GM19025 (cell line): Measurements from ENCODE around the gene TNFRSF18.
A peak's percentile ranks its signal among the peaks of the same experiment; 100 is the strongest.

Experiments
- ATAC-seq: cut with Tn5 transposase; IDR thresholded peaks from one replicate; pipeline ENCODE4 v1.9.1; 2021; ENCODE audit warnings: mild to moderate bottlenecking, low read depth, moderate library complexity; ENCODE audit not compliant: unreplicated experiment

The TNFRSF18 gene

DNA sequence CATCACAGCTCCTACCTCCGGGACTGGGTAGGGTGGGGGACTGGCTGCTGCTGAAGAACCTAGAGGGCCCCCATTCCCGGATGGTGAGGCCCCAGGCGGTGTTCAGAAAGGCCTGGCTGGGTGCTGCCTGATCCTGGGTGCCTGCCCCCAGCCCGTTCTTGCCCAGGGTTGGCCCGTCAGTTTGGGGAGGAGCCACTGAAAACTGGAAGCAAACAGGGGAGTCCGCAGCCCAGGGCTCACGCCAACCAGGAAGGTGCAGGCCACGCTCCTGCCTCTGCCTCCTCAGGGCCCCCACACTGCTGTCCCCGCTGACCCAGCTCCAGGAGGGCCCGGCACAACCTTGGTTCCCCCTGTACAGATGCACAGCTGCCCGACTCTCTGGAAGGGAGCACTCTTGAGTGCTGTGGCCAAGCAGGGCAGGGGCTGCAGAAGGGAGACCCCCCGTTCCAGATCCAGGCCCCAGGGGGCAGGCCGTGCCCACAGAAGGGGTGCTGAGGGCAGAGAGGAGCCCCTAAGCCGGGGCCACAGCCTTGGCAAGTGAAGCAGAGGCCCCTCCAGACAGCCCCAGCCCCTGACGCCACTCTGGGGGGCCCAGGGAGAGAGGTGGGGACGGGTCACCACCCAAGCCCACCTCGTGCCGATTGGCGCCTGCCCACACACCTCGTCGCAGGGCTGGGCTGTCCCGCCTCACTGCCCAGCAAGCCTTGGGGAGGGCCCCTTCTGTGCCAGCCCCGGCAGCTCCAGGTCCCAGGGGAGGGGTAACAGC, 34.6 kb upstream of the TNFRSF18 start:
- ATAC-seq = no peak

DNA sequence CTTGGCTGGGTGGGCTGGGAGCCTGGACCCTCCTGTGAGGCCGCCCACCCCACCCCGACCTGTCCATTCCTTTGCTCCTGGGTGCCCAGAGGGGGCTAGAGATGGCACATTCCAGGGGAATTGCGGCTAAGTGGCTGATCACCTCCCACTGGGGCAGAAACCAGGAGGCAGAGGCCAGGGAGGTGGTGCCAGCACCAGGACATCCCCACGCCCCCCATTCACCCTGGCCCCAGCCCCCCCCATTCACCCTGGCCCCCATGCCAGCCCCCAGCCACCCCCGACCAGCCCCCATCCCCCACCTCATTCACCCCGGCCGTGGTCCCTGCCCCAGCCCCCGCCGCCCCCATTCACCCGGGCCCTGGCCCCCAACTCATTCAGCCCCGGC, 33.9 kb upstream of the TNFRSF18 start:
- no peak for ATAC-seq

DNA sequence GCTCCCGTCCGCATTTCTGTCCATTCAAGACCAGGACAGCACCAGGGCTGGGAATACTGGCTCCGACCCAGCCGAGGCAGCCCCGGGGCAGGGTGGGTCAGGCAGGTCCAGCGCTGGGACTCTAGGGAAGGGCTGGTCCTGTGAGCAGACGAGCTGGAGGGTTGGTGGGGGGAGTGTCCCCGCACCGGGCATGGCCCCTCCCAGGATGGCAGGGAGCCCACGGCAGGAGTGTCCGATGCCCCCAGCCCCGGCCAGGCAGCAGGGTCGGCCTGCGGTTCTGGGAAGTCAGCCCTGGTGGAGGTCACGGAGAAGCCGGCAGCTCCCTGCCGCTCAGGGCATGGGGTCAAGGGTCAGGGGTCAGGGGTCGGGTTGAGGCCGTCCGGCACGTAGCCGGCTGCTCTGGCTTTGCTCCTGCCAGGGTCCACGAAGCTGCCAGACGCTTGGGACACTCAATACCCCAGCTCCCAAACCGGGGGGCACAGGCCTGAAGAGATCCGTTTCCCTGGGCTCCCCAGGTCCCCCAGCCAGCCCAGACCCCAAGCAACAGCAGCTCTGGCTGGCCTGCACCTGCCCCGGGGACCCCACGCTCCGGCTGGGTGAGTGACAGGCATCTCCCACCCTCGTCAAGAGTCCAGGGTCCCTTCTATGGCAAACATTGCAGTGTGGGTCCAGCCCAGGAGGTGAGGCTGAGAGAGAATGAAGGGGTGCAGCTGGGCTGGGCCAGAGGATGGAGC, 33.4 kb upstream of the TNFRSF18 start:
- no peak for ATAC-seq

DNA sequence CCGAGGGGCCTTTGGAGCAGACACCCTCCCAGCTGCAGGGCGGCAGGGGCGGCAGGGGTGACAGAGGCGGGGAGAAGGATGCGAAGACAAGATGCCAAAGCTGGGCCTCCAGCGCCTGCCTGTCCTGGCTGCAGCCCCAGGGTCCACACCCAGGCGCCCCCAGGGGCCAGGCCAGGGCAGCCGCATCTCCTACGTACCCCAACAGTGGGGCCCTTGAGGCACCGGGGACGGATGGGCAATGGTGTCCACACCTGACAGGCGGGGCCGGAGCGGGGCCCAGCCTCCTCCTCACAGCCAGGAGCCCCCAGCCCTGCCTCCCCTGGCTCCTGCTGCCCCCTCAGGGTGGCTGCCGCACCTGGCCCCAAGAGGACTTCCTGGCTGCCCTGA, 32.8 kb upstream of the TNFRSF18 start:
- ATAC-seq = no peak

DNA sequence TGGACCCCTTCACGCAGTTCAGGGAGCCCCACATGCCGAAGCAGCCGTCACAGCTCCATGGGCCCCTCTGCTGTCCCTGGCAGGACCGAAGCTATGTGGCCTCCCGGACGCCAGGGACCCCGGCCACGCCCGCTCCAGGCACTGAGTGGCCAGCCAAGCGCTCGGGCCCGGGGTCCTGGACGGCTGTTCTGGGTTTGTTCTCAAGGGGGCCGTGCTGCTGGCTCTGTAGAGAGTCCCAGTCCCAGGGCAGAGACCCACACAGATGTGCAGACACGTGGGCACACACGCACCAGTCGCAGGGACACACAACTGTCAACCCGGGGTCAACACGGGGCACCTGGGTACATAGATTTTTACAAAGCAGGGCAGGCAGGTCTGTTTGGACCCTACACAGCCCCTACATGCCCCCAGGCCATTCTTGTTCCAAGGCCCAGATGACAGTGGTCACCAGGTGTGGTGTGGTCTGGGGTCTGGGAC, 32.3 kb upstream of the TNFRSF18 start:
- ATAC-seq = no peak

DNA sequence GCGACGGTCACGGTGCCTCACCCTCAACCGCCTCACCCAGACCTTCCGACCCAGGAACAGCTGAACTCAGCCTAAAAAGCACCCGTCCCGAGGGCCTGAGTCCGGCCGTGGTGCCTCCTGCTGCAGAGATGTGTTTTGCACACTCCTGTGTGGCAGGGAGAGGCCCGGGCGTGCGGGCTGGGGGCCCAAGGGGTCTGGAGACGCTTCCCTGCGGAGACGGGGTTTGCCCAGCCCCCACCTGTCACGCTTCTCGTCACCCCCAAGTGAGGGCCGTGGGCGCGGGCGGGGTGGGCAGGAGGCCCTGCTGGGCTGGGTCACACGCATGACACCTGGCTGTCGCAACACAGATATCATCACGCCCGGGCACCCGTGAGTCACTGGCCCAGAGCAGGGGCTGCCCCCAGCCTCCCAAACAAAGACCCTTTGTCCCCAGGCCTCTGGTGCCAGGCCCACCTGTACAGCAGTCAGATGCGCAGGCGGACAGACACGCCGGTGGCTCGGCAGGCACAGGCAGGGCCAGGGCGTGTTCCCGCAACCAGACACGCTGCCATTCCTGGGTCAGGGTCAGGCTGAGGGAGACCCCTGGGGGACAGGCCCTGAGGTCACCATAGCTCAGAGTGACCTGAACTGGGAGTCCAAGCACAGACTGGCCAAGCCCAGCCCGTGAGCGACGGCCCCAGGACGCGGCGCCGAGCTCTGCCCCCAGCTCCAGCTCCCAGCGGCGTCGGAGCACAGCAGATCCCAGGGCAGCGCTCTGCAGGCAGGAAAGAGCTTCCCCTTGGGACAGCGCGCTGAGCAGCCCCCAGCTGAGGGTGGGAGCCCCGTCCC, 31.7 kb upstream of the TNFRSF18 start:
- no peak for ATAC-seq

DNA sequence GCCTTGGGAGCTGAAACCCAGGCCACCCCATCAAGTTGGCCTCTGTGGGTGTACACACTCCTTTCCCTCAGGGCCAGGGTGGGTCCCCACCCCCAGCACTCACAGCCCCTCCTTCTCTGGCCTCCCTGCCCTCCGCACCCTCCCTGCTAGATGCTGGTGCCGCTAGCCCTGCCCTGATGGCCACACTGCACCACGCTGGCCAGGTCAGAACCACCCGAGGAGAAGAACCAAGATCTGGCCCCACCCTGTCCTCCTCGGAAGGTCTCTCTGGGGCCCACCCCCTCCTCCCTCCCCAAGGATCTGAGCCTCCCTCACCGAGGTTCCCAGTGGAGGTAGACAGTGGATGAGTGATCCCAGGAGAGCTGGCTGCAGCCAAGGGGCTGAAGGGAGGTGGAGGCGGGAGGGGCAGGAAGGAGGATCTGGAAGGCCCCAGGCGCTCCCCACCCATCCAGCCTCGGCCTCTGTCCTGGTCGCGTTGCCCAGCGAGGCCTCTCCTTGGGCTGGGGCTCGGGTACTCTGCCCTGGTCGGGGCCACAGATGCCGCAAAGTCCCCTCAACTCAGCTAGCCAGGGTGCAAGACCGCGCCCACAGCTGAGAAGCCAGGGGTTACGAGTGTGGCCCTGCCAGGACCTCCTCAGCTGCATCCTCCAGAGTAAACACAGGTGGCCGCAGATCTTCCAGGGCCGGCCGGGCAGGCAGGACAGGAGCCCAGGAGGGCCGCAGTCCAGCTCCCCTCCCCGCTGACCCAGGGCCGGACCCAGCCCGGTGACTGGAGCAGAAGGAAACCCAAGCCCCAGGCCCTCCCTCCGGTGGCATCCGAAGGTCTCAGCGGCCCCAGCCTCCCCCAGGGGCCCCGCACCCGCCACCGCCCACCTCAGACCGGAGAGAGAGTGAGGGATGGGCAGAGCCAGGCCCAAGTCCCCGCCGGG, 30.8 kb upstream of the TNFRSF18 start:
- no peak for ATAC-seq

DNA sequence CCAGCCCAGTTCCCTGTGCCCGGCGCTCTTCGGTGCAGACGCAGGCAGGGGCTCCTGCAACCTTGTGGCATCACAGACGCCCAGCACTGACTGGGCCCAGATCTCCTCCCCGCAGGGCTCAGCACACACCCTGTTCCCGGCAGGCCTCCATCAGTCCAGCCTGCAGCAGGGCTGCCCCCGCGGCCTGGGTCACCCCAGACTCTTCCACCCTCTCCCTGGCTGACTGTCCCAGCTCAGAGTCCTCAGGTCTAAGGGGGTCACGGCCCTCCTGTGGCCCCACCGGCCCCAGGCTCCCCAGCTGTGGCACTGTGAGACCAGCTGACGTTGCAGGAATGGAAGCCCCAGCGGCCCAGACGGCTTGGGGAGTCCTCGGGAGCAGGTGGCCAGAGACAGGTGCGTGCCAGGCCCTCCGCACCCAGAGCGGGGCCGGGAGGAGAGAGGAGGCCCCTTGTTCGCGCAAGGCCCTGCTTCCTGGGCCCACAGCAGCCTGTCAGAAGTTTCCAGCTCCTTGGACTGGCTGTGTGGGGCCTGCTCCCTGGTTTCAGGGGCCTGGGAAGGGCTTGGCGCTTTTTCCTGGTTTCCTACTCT, 29.9 kb upstream of the TNFRSF18 start:
- no peak for ATAC-seq

DNA sequence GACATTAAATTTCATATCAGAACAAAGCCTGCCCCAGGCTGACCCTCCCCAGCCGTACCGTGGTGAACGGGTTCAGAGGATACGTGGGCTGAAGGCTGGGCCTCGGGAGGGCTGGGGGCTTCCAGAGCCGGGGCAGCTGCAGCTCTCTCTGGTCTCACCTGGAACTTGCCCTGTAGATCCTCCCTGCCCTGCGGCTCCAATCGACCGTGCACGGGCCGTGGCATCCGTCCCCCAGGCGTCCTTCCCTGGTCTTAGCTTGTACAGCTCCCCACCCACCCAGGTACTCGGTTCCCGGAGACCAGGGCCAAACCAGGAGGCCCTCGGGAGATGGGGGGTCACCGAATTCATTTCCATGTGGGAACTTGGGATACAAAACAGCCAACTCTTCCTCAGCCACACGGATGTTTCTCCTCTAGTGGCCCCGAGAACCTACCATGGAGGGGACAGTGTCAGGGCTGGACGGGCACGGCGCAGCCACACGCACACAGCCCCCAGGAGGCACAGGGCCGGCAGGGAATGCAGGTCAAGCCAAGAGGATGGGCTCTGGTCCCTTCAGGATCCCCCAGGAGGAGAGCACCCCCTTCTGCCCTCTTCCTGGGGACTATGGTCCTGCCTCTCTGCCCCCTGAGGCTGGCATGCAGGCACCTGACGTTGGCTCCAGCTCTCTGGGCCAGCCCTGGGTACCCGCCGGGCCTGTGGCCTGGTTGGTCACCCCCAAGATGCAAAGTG, 28.8 kb upstream of the TNFRSF18 start:
- ATAC-seq = no peak

DNA sequence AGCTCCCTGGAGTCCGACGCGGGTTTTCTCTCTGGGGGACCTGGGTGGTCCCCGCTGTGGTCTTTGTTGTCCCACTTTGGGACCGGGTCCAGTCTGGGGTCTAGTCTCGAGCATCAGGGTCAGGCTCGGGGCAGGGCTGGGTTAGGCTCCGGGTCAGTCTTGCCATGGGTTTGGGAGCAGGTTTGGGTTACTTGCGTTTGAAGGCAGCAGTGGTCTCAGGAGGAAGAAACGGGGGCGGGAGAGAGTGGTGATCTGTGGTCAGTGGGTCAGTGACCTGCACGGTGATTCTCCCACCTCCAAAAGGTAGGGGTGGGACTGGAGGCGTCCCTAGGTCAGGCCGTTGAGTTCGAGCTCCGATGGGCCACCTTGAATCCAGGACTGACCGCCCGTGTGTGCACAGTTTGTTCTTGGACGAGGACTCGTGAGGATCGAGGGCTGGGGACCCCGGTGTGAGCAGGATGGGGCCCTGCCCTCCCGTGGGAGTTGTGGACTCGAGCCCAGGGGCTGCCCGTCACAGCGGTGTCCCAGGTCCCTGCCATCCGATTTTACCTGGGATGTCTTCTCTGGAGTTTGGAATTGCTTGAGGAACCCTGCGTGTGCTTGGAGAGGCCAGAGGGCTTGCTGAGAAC, 27.9 kb upstream of the TNFRSF18 start:
- ATAC-seq = no peak

DNA sequence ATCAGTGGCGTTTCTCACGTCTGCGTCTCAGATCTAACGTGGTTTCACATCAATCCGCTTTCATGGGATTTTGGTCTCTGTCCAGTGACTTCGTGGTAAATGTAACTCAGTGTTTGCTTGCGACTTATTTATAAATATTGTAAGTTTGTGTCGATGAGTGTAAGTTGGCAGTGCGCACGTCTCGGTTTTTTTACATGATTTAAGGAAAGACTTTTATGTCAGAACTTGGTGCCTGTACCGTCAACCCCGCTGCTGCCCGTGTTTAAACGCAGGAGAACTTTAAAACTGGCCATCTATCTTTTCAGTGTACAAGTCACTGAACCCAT, 27.1 kb upstream of the TNFRSF18 start:
- ATAC-seq = no peak

DNA sequence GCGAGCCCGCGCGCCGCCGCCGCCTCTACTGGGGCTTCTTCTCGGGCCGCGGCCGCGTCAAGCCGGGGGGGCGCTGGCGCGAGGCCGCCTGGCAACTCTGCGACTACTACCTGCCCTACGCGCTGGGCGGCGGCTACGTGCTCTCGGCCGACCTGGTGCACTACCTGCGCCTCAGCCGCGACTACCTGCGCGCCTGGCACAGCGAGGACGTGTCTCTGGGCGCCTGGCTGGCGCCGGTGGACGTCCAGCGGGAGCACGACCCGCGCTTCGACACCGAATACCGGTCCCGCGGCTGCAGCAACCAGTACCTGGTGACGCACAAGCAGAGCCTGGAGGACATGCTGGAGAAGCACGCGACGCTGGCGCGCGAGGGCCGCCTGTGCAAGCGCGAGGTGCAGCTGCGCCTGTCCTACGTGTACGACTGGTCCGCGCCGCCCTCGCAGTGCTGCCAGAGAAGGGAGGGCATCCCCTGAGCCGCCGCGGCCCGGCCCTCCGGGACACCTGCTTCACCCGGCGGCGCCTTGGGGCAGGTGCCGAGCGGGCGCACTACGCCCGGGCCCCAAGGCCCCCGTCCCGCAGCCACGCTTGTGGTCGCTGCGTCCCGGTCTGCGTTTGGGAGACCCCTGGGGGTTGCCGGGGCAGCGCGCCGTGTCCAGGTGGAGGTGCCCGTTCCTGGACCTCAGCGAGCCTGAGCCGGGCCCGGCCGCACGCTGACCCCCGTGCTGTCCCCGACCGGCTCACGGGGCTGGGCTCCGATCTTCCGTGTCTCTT, 26.6 kb upstream of the TNFRSF18 start:
- ATAC-seq = no peak

DNA sequence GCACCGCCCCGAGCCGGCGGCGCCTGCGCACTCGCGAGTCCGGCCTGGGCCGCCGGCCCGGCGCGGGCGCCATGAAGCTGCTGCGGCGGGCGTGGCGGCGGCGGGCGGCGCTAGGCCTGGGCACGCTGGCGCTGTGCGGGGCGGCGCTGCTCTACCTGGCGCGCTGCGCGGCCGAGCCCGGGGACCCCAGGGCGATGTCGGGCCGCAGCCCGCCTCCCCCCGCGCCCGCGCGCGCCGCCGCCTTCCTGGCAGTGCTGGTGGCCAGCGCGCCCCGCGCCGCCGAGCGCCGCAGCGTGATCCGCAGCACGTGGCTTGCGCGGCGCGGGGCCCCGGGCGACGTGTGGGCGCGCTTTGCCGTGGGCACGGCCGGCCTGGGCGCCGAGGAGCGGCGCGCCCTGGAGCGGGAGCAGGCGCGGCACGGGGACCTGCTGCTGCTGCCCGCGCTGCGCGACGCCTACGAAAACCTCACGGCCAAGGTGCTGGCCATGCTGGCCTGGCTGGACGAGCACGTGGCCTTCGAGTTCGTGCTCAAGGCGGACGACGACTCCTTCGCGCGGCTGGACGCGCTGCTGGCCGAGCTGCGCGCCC, 25.9 kb upstream of the TNFRSF18 start, which contains the start of gene B3GALT6:
TSS of gene B3GALT6 (plus strand) at position 30 of the 588 bp plus-strand sequence. CDS start at position 72, 42 bp downstream.
- ATAC-seq = no peak

DNA sequence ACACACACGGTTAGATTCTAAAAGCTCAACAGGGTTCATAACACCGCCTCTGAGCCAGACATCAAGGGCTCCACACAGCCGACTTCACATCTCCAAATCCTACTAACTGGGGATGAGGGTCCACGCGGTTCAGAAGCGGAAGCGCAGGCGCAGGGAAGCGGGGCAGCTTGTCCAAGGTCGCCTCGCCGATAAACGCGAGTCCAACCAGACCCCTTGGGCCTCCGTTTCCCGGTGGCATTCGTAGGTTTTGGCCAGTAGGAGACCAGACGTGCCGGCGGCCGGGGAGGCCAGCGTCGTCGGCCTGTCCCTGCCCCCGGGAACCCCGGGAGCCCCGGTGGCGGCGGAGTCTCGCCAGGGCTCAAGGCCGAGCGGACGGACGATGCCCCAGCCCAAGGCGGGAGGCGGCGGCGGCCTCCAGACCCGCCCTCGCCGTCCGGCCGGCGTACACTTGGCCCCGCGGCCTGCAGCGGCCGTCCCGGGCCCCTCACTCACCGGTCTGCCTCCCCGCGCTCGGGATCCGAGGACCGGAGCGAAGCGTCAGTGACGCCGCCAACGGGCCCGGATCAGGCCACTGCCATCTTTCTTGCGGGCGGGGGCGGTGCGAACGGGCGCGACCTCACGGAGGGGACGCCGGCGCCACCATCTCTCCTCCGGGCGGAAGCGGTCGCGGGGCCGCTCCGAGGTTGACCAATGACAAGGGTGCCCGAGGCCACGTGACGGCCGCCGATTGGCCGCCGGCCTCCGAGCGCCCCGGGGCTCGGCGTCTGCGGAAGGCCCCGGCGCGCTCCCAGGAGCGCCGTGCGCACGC, 25.2 kb upstream of the TNFRSF18 start, which contains the start of gene SDF4:
TSS of gene SDF4 (minus strand) at position 602 of the 808 bp plus-strand sequence. CDS start 3,229 bp downstream, outside the sequence.
- ATAC-seq = peak; percentile 92

DNA sequence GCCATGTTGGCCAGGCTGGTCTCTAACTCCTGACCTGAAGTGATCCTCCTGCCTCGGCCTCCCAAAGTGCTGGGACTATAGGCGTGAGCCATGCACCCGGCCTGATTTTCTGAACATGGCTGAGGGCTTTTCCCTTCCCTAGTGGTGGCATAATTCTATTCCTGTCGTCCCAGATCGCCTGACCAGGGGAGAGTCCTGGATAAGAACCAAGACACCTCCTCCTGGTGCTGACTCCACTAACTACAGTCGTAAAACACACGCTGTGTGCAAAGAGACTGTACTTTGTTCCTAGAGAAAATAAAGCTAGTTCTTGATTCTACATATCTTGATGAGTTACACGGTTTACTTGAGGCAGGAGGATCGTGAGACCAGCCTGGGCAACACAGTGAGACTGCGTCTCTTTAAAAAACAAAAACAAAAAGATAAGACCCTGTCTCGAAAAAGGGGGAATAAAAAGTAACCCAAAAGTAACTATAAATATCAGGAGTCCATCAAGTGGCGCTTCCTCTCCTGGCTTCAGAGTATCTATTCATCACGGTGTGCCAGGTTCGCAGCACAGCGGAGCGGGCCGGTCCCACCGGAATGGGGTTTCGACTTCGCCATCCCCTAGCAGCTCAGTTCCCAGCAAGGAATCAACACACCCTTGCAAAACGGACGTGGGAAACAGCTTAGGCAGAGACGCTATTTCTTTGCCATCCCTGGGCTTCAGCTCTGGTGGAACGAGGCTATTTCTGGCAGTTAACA, 24.4 kb upstream of the TNFRSF18 start:
- no peak for ATAC-seq

DNA sequence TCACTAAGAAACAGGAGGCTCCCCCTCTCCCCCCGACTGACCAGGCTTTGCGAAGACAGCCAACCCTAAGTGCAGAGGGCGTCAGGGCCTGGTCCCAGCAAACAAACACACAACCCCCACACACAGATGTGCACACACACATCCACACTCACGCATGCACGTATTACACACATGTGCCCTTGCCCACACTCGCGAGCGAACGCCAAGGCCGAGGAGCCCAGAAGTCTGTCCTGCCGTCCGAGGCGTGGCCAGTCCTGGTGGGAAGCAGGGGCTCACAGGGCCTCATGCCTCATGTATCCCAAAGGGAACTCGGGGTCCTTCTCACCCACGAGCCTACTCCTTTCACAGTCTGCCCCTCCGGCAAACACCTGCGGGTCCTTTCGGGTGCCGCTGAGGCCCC, 23.4 kb upstream of the TNFRSF18 start:
- no peak for ATAC-seq
